Uterus (tissue), 2 donors: ENCODE measurements around the gene CACNA1B.

Experiments
- CTCF ChIP-seq, 4 experiments: fragments of 200-600 bp in 2 of 4; fragments of 450-650 bp in 2 of 4; sonication (generic) in 2 of 4; IDR thresholded peaks; one replicate each; pipeline ENCODE4 v1.5.1; 2016 to 2019; ENCODE audit warnings: antibody characterized with exemption in 4 of 4, mild to moderate bottlenecking in 2 of 4, moderate library complexity in 1 of 4
- POLR2A ChIP-seq, 2 donors: fragments of 450-650 bp; IDR thresholded peaks; one replicate each; pipeline ENCODE4 v1.6.1; 2016; ENCODE audit warnings: antibody characterized with exemption in 2 of 2, mild to moderate bottlenecking in 1 of 2, moderate library complexity in 1 of 2

GRCh38 chr9:138063033-138063432, 185.5 kb downstream of the CACNA1B start:
- TF ChIP-seq CTCF (IDR thresholded peaks at IDR 0.05) = no peak
- no peak for TF ChIP-seq POLR2A (IDR thresholded peaks at IDR 0.05)
